ENCODE data around the gene MSI2. TPM values are rescaled to one million over a fixed set of nuclear protein-coding genes. Genes with fewer than 3 reads are reported as not detected.

The MSI2 gene
- total RNA-seq, 4 donors from 2014 or later = 9.9 to 18.5 (median 13.8) TPM

GRCh38 chr17:57696050-57696449, 439.7 kb downstream of the MSI2 start:
- 48 to 54% methylated on average over 3 of the region's 3 CpGs for WGBS, 2 donors
- TF ChIP-seq POLR2A (IDR thresholded peaks at IDR 0.05) (no peak), CTCF (IDR thresholded peaks at IDR 0.05) (no peak)
- intact Hi-C loops (cut with DNase I; ENCODE audit: low total_unique reads) = no loop called here
- no peak overlapping the region for H3K4me3 ChIP-seq (ENCODE audit: low read depth, poor library complexity, severe bottlenecking)
- no peak for DNase-seq (ENCODE audit: low spot score in 2 of 2)

GRCh38 chr17:57697197-57697596, 440.9 kb downstream of the MSI2 start:
- intact Hi-C loops (cut with DNase I; ENCODE audit: low total_unique reads) = no loop called here
- no peak for DNase-seq (ENCODE audit: low spot score in 2 of 2)
- H3K4me3 ChIP-seq (ENCODE audit: low read depth, poor library complexity, severe bottlenecking) = no peak overlapping the region
- no peak for TF ChIP-seq POLR2A (IDR thresholded peaks at IDR 0.05)
- no peak for TF ChIP-seq CTCF (IDR thresholded peaks at IDR 0.05)
- 93% methylated on average over 7 of the region's 7 CpGs for WGBS, 2 donors

- 71 to 74% methylated on average over 12 of the region's 12 CpGs for WGBS, 2 donors
- no peak for DNase-seq (ENCODE audit: low spot score in 2 of 2)
- intact Hi-C loops (cut with DNase I; ENCODE audit: low total_unique reads) = no loop called here
- H3K4me3 ChIP-seq (ENCODE audit: low read depth, poor library complexity, severe bottlenecking) = no peak overlapping the region
- TF ChIP-seq POLR2A (IDR thresholded peaks at IDR 0.05) (no peak), CTCF (IDR thresholded peaks at IDR 0.05) (no peak)
Observed at GRCh38 chr17:57697891-57698711, 441.8 kb downstream of the MSI2 start.

GRCh38 chr17:57699751-57700219, 443.5 kb downstream of the MSI2 start:
- DNase-seq (ENCODE audit: low spot score in 2 of 2) = peak in 1 of 2 donors; percentile 40
- intact Hi-C loops (cut with DNase I; ENCODE audit: low total_unique reads) = no loop called here
- TF ChIP-seq POLR2A (IDR thresholded peaks at IDR 0.05) (no peak), CTCF (IDR thresholded peaks at IDR 0.05) (no peak)
- H3K4me3 ChIP-seq (ENCODE audit: low read depth, poor library complexity, severe bottlenecking) = no peak overlapping the region
- WGBS, 2 donors = 47 to 52% methylated on average over 9 of the region's 9 CpGs

- no peak overlapping the region for H3K4me3 ChIP-seq (ENCODE audit: low read depth, poor library complexity, severe bottlenecking)
- DNase-seq (ENCODE audit: low spot score in 2 of 2) = no peak
- 93 to 94% methylated on average over 5 of the region's 5 CpGs for WGBS, 2 donors
- TF ChIP-seq CTCF (IDR thresholded peaks at IDR 0.05) (no peak), POLR2A (IDR thresholded peaks at IDR 0.05) (no peak)
- intact Hi-C loops (cut with DNase I; ENCODE audit: low total_unique reads) = no loop called here
Observed at GRCh38 chr17:57701124-57701523, 444.8 kb downstream of the MSI2 start.
